NCI-H1436 treated with DMSO at 0.1 percent for 48 hours (cell line): ENCODE results near the gene RNF2.
"Not testable (repeated sequence)": the region's sequence is repeated elsewhere in the genome, so short reads cannot be mapped to it uniquely, and the experiment has no call there.

Experiments
- DNase-seq: peaks from one replicate; lab custom pipeline; 2025; lab: John Stamatoyannopoulos, UW

Gene RNF2

DNA sequence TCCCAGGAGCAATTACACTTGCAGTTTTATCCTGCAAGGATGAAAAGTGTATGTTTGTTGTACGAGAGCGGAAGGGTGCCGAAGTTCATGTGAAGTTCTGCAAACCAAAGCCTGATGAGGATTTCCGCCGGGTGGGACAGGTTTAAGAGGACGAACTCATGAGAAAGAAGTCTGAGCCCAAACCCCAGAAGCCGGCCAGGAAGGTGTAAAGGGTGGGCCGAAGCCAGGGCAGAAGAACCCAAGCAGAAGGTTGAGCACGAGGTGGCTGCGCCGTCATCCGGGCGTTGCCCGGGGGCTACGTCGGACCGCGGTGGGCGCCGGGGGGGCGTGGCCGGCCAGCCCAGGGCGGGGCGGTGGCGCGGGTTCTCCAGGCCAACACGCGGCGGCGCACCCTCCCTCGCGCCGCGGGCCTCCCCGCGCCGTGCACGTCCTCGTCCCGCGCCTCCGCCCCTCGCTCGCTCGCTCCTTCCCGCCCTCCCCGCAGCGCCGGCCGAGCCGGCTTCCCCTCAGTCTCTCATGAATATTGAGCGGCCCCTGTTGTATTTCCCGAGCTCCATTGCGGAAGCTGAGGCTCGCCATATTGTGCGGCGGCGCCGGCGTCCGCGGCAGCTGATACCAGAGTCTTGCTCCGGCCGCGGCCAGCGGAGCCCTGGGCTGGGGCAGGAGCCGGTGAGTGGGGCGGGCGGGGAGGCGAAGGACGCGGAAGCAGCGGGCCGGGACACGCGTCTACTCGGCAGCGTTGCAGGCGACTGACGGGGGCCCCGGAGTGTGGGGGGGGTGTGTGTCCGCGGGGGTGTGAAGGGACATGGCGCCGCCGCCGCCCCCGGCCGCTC lies at the start of gene RNF2:
TSS of gene RNF2 (plus strand) at position 578 of the 833 bp plus-strand sequence. CDS start 41,996 bp downstream, outside the sequence.
- DNase-seq = no peak

DNA sequence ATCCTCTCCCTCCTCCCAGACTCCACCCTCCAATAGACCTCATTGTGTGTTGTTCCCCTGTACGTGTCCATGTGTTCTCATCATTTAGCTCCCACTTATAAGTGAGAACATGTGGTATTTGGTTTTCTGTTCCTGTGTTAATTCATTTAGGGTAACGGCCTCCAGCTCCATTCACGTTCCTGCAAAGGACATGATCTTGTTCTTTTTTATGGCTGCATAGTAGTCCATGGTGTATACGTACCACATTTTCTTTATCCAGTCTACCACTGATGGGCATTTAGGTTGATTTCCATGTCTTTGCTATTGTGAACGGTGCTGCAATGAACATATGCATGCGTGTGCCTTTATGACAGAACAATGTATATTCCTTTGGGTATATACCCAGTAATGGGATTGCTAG lies 45.4 kb upstream of the RNF2 start:
- DNase-seq = not testable (repeated sequence)

DNA sequence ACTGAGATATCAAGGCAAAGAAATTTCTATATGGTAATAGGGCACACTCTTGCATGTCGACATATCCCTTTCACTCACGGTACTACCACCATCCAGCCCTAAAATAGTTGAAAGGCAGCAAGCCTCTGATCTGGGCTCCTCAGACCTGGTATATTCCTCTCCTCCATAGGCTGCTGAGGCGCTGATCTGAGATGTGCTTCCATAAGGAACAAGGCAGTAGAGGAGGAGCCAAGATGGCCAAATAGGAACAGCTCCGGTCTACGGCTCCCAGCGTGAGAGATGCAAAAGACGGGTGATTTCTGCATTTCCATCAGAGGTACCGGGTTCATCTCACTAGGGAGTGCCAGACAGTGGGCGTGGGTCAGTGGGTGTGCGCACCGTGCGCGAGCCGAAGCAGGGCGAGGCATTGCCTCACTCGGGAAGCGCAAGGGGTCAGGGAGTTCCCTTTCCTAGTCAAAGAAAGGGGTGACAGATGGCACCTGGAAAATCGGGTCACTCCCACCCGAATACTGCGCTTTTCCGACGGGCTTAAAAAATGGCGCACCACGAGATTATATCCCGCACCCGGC lies 44.0 kb upstream of the RNF2 start:
- DNase-seq = not testable (repeated sequence)

DNA sequence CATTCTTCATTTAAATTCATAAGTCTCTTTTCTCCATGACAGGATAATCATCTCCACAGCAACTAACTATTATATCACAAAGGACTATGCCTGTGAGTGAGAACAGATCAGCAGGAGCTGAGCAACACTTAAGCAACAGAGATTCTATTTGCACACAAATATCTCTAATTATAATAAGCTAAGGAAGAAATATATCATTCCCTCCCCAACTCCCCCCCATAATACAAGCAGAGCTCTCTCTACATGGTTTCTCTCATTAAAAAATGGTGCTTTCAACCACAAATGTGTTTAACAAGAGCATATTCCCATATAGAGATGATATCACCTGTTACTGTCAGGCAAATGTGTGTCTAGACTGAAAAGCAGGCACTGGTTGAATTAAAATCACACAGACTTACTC lies 36.5 kb upstream of the RNF2 start:
- peak; percentile 72 for DNase-seq

DNA sequence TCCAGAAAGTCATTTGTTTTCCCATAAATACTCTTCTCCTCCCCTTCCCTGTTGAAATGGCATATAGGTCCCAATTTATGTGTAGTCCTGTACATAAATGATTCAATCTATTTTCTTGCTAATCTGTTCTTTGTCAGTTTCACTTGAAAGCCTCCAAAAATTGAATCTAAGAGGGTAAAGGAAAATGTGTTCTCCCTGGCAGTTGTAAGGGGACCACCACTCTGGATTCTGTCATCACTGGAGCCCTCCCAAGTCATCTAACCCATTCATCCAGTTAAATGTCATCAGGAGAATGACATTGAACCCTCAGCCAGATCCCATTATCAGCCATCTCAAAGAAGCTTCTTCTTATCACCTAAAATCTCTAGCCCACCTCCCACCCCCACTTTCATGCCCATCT lies 35.0 kb upstream of the RNF2 start:
- DNase-seq = no peak

DNA sequence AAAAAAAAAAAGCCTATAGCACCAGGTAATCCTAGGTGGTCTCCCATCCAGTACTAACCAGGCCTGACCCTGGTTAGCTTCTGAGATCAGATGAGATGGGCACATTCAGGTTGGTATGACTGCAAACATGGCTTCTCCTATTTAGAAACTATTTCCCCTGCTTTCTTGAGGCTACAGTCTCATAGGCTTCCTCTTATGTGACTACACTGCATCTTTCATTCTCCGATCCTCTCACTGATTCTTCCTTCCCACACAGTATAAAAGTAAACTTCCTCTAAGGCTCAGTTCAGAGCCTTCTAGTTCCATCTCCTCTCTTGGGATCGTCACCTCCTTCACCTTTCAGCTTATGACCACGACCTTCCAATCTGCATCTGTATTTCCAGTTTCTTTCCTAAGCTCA lies 30.4 kb upstream of the RNF2 start:
- no peak for DNase-seq

DNA sequence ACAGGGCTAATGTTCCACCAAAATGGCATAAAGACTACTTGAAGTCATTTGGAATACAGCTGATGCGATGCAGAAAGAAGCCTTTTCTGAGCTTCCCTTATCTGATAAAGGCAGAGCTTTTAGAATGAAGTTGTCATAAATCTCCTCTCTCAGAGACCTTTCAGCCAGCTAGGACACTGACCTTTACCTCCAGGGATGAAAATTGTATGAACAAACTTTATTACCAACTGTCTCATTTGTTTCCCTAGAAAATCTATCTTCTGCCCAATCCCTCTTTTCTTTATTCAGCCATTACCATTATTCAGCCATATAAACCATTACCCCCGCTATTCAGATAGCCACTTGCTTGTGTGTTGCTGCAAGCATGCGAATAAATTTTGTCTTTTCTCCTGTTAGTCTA lies 29.7 kb upstream of the RNF2 start:
- no peak for DNase-seq

DNA sequence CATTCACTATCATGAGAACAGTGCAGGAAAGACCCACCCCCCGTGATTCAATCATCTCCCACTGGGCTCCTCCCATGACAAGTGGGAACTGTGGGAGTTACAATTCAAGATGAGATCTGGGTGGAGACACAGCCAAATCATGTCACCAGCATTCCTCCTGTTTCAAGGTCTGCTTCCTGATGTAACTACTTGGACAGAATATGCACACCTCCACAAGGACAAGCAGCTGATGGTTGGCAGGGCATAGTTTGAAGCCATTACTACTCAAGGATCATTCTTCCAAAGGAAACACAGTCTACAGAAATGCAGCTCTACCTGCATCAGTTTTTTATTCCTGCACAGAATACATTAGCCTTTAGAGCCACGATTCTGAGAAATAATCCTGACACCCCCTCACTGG lies 28.5 kb upstream of the RNF2 start:
- no peak for DNase-seq

DNA sequence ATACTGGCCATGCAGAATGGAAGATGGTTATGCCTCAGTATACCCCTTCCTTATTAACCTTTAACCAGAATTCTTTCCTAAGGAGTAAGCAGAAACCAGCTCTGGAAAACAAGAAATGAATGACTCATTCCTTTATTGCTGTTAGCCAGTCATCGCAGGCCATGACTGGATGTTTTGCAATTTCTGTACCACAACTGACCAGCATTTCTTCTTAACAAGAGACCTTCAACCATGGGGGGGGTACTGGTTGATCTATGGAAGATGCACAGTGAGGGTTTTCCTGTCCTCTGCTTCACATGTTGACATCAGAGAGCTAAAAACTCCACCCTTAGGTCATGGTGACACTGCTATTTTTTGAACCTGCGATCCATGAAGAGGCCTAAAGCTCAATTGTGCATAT lies 28.0 kb upstream of the RNF2 start:
- DNase-seq = no peak

DNA sequence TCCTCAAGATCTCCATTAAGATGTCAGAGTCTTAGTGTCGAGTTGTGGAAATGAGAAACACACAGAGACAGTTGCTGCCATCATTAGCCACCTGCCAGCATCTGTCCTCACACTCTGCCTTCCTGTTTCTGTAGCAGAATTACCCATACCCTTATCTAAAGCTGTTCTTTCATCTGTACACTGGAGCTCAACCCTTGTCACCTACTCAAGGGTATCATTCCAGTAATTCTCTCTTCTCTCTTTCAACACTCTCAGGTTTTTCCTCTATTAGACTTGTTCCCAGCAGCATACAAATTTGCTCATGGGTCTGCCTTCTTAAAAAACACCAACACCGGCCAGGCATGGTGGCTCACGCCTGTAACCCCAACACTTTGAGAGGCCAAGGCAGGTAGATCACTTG lies 27.4 kb upstream of the RNF2 start:
- DNase-seq = no peak

DNA sequence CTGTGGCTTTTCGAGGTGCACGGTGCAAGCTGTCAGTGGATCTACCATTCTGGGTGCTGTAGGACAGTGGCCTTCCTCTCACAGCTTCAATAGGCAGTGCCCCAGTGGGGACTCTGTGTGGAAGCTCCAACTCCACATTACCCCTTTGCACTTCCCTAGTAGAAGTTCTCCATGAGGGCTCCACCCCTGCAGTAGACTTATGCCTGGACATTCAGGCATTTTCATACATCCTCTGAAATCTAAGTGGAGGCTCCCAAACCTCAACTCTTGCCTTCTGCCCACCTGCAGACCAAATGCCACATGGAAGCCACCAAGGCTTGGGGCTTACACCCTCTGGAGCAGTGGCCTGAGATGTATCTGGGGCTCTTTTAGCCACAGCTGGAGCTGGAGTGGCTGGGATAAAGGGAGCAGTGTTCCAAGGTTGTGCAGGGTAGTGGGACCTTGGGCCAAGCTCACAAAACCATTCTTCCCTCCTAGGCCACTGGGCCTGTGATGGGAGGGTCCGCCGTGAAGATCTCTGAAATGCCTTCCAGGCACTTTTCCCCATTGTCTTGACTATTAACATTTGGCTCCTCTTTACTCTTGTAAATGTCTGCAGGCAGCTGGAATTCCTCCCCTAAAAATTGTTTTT lies 18.0 kb upstream of the RNF2 start:
- no peak for DNase-seq

DNA sequence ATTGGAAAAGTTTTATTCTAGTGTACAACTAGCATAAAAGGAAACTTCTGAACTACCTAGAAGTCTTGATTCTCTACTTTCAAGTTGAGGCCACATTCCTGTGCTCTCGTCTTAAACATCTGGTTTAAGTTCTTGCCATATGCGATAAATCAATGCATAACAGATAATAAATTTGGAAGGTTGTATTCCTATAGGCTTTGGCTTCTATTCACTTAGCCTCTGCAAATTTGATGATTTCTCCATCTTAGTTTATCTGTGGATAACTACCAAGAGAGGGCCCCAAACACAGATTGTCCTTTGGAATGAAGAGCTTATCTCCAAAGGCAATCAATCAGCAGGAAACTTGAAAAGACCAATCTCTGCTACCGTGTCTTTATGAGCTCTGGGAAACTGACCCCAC lies 11.7 kb upstream of the RNF2 start:
- no peak for DNase-seq

DNA sequence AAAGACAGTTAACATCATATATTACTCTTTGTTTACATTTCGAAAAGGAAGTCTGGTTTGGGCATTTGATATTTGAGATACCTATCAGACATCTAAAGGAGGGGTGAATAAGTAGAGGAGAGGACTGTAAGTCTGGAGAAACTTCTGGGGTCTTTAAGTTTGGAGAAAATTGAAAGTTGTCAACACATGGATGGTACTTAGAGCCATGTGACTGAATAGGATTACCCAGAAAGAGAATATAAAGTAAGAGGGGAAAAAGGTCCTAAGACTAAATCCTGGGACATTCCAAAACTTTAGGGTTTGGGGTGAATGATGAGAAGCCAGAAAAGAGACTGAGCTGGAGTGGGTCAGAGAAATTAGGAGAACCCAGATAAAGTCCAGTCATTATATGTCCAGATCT lies 10.1 kb upstream of the RNF2 start:
- no peak for DNase-seq

DNA sequence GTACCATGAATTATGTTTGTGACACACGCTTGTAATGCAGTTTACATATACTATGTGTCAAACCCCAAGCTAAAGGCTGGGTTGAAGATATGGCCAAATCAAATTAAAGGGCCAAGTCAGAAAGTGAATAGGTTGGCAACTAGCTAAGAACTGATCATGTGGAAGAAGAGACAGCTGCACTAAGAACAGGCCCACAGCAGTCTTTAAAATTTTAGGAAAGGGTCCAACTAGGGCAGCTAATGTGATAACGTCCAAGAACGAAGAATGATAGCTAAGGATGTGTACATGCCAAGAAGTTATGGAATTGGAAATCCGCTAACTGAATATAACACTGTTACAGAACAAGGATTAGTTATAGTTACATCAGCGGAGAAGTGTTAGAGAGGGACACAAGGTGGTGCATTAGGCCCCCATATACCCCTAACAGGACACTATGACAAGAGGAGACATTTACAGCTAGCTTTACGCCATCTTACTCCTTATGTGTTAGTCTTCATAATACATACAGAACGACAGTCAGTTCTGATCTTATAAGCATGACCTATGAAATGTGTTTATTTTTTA lies 6.5 kb upstream of the RNF2 start:
- DNase-seq = no peak

DNA sequence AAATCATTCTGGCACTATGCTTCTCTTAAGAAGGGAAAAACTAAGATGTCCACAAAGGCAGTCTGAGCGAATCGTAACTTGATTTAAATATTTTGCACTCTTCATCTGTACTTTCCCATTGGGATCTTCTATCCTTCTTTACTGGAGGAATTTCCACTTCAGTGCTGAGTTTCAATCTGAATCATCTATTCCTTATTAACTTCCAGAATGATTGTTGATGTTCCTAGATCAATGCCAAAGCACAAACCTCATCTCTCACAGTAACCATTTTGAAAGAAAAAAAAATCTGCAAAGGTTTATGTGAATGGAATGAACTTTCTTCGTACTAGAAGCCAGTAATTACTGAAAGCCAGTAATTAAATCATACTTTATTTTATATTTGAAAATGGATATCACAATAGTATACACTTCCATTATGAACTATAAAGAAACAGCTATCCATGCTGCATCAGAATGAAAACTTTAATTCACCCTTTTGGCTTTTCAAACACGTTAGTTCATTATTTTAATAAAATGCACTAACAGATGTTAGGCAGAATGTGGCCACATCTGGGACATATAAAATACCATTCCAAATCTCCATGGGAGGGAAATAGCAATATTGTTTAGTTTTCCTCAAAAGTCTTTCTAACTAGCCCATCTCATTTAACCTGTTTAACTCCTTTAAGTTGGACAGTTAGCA lies 5.5 kb upstream of the RNF2 start:
- DNase-seq = no peak

DNA sequence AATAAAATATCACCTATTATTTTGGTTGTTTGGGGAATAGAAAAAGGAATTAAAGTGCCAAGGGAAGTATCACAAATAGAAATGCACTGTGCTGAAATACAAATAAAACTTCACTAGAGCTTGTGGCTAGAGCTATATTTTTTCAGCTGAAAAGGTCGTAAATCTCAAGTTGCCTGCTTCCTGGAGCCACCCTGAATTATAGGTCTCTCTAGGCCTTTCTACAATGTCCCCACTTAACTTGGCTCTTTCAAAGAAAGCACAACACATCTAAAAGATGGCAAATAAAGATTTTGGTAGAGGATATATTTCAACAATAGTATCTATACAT lies 5.0 kb upstream of the RNF2 start:
- DNase-seq = no peak

DNA sequence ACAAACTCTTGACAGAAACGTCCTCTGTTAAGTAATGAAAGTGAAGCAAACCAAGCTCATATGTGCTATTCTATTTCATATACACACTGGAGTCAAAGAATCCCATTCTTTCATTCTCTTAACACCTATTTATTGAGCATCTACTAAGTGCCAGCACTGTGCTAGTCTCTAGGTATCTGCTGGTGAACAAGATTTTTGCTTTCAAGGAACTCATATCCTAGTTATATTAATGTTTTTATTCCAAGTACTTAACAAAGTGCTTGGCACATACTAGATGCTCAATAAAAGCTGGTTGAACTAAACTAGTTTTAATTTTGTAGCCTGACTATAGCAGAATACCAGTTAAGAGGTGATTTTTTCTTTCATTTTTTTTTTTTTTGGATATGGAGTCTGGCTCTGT lies 3.6 kb upstream of the RNF2 start:
- DNase-seq = no peak

DNA sequence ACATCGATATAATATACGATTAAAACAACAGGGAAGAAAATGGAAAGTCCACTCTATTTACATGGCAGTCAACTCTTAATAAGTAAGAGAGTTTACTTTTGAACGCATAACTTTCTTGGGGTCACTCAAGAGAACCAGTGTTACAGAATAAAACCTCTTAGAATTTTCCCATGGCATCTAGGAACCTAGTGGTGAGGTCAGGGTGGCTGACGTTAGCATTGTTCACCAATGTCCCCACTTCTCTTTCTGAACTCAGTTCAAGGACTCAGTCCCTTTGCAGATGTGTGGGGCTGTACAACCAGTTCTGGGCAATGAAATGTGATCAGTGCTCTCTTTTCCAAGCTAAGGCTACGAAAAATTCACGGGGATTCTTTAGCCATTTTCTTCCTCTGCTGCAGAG lies 2.6 kb upstream of the RNF2 start:
- DNase-seq = no peak

DNA sequence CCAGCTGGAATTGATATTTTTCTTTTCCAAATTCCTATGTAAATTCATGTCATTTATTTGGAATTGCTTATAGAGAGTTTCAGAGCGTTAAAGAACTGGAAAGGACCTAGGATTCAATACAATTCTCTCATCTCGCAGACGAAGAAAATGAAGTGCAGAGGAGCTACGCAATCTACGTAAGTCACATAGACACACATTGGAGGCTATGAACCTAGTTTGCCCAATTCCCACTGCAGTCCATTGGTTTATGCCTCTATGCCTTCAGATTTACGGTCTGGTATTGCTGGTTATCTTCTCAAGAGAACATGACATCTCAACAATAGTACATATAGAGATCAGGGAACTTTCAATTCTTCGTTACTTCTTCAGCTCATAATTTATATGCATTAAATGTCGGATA lies 971 bp upstream of the RNF2 start:
- no peak for DNase-seq

DNA sequence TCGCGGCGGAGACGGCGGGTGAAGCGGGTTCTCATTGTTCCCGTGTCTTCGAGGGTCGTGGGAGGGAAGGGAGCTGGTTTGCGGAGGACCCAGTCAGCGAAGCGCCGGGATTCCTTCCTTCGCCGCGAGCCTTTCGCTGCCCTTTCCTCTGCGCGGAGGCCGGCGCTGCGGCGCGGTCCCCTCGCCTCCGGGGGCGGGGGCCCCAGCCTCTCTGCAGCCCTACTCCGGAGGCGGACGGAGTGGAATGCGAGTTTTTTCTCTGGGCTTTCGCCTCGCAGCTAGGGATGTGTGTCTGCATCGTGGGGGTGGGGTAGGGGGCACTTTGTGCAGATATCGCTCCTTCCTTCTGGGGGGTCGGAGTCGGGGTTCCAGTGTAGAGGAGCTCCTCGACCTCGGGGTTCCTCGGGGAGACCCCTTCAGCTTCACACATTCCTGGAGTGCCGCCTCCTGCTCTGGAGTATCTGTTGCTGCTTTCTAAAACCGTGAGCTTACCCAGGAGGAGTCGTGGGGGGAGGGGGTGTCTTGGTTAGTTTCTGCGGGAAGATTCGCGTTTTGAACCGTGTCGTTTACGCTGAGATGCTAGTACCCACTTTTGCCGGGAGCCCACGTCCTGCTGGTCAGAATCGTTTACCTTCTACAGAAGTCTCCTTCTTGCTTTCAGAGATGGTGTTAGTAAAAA lies 595 bp downstream of the RNF2 start:
- DNase-seq = no peak

DNA sequence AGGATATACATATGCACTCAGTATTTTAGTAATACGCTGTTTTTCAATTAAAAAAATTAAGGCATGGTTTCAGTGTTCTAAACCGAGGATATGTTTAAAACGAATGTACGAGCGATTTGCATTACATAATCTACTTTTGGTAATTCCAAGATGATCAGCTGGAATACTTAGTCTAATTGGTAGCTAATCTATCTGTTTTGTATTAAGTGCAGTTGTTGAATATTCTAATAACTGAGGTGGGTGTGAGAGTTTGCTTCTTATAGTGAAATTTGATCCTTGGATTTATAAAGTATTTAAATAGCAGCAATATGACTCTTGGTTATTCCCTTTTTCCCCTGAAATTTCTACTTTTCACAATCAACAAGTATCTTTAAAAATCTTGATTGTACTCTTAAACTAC lies 1.3 kb downstream of the RNF2 start:
- no peak for DNase-seq

DNA sequence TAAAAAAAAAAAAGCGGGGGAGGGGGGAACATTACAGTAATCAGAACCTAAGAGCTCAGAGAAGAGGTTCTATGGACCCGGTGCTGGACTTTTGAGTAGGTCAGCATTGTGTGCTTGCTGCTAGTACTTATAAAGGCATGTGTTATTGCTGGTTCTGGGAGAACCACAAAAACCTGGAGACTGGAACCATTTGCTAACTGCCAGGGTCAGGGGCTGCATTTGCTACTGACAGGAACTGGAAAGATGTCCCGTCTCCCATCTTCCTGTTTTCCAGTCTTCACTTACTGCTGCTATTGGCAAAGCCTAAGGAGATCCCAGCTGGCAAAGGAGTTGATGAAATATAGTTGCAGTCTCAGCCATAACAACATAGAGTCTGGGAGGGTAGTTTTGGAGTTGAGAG lies 4.3 kb downstream of the RNF2 start:
- DNase-seq = no peak
